Effector CD4-positive, alpha-beta T cell (primary cell): ENCODE results near the gene CRK.
A peak's percentile ranks its signal among the peaks of the same experiment; 100 is the strongest.
"Not testable (repeated sequence)": the region's sequence is repeated elsewhere in the genome, so short reads cannot be mapped to it uniquely, and the experiment has no call there.

Experiments used
- DNase-seq: peaks from one replicate; pipeline ENCODE4 v3.0.0-alpha.2; 2020

CRK gene

GRCh38 chr17:1379930-1380313 lies 76.1 kb downstream of the CRK start:
- DNase-seq, result peak; percentile 21

GRCh38 chr17:1379208-1379929 lies 76.7 kb downstream of the CRK start:
- DNase-seq, result no peak

GRCh38 chr17:1378476-1378860 lies 77.6 kb downstream of the CRK start:
- not testable (repeated sequence) for DNase-seq

GRCh38 chr17:1377334-1377733 lies 78.7 kb downstream of the CRK start:
- DNase-seq, result no peak

GRCh38 chr17:1376061-1376460 lies 80.0 kb downstream of the CRK start:
- no peak for DNase-seq

- DNase-seq, result peak; percentile 14
Measured at GRCh38 chr17:1375615-1376014, 80.4 kb downstream of the CRK start.

- DNase-seq, result no peak
Measured at GRCh38 chr17:1374431-1375177, 81.4 kb downstream of the CRK start.

- DNase-seq, result no peak
Measured at GRCh38 chr17:1373707-1374237, 82.3 kb downstream of the CRK start.

GRCh38 chr17:1372618-1373017 lies 83.4 kb downstream of the CRK start:
- DNase-seq, result no peak

GRCh38 chr17:1371893-1372590 lies 84.0 kb downstream of the CRK start:
- no peak for DNase-seq
